Stimulated activated CD4-positive, alpha-beta T cell treated with anti-CD3 and anti-CD28 coated beads, Interleukin-4, amount 100 ng/mL, for 24 hours (primary cell): Measurements from ENCODE around the gene PDZD11.
"Not testable (repeated sequence)": the region's sequence is repeated elsewhere in the genome, so short reads cannot be mapped to it uniquely, and the experiment has no call there.

Experiments used
- DNase-seq: peaks from one replicate; pipeline ENCODE4 v3.0.0-alpha.2; 2020

Gene PDZD11

GRCh38 chrX:70255452-70255851, 34.3 kb downstream of the PDZD11 start:
- DNase-seq = no peak

- DNase-seq = no peak
These were observed 34.8 kb downstream of the PDZD11 start for GRCh38 chrX:70254909-70255308.

GRCh38 chrX:70254063-70254400, 35.7 kb downstream of the PDZD11 start:
- DNase-seq = no peak

DNA sequence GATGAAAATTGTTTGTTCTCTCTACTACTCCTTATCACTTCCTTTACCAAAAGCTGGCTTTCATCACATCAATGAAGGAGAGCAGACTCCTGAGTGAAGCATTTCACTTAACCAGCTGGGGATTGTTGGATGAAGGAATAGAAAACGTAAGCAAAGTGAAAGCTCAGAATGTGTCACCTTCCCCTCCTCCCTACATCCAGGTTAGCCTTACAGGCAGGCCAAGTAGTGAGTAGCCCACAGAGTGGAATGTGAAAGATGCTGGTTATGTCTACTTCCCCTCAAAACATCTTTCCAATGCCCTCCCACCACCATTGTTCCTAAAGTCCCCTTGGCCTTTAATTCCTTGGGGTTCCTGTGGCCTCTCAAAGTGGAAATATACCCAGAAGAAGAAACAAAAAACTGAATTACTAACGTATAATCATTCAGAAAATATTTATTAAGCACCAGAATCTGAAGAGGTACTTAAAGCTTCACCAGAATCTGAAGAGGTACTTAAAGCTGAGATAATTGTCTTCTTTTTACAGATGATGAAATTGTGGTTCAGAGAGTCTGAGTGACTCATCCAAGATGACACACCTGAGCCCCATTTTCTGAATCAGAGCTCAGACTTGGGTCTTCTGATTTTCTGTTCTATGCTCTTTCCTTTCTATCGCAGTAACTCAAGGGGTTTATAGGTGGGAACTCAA, 36.2 kb downstream of the PDZD11 start:
- DNase-seq = no peak

- DNase-seq = no peak
These were observed 37.2 kb downstream of the PDZD11 start for GRCh38 chrX:70252491-70252890.

GRCh38 chrX:70247252-70247651, 42.5 kb downstream of the PDZD11 start:
- no peak for DNase-seq

- no peak for DNase-seq
These were observed 44.8 kb downstream of the PDZD11 start for GRCh38 chrX:70244881-70245280.

- DNase-seq = not testable (repeated sequence)
These were observed 46.1 kb downstream of the PDZD11 start for GRCh38 chrX:70243601-70244000.

DNA sequence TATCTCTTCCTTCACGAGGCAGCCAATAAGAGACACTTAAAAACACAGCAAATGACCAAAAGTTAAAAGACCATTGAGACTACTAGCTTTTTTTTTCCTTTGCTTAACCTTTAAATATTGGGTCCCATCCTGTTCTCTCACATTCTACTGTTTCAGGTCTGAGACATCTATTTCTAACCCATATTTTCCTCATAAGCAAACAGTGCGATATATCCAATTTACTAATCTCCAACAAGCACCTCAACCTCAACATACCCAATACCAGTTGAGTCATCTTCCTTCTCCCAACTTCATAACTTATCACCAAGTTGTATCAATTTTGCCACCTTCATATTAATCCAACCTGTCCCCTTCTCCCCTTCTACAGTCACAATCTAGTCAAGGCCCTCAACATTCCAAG, 48.2 kb downstream of the PDZD11 start:
- DNase-seq = no peak

DNA sequence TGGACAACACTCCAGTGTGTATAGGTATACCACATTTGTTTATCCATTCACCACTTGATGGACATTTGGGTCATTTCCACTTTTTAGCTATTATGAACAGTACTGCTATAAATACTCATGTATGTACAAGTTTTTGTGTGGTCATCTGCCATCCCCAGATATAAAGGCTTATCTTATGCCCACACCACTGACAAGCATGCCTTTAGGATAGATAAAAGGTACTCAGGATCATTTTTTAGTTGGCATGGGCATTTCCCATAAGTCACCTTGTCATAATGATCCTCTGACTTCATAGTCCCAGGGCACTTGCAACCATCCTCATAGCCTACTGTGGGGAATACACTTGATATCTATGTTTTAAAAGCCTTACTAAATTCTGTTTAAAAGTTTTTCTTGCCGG, 49.0 kb downstream of the PDZD11 start:
- no peak for DNase-seq
